Activated T-cell treated with anti-CD3 and anti-CD28 coated beads, Interleukin-2, amount 50 U/mL, for 72 hours (primary cell): ENCODE data around the gene STYXL1. TPM values are rescaled to one million over a fixed set of nuclear protein-coding genes. Genes with fewer than 3 reads are reported as not detected.

Experiments
- ATAC-seq, 2 donors: fragments of 150-1000 bp; cut with Tn5 transposase; replicated peaks in 1 of 2; 2 replicates each; pipeline ENCODE4 v1.10.0; 2021; ENCODE audit warnings: moderate library complexity in 2 of 2, mild to moderate bottlenecking in 1 of 2
- DNase-seq, 2 donors: peaks; one replicate each; pipeline ENCODE4 v3.0.0; 2021 to 2022; ENCODE audit warnings: mixed read lengths in 1 of 2
- H3K27ac Mint-ChIP-seq: one replicate; pipeline ENCODE4 v1.8.0; 2022; ENCODE audit warnings: mild to moderate bottlenecking, moderate library complexity, mixed read lengths
- H3K27me3 Mint-ChIP-seq: one replicate; pipeline ENCODE4 v1.8.0; 2022; ENCODE audit warnings: low read depth, mixed read lengths
- H3K36me3 Mint-ChIP-seq, 2 donors: one replicate each; pipeline ENCODE4 v1.8.0; 2022; ENCODE audit warnings: mixed read lengths in 2 of 2, mild to moderate bottlenecking in 1 of 2; ENCODE audit not compliant: insufficient read depth in 2 of 2
- H3K4me1 Mint-ChIP-seq: one replicate; pipeline ENCODE4 v1.8.0; 2022; ENCODE audit warnings: low read depth, mixed read lengths
- H3K4me3 Mint-ChIP-seq, 2 donors: one replicate each; pipeline ENCODE4 v1.8.0; 2022; ENCODE audit warnings: mild to moderate bottlenecking in 2 of 2, mixed read lengths in 2 of 2, moderate library complexity in 2 of 2
- H3K9me3 Mint-ChIP-seq, 2 donors: one replicate each; pipeline ENCODE4 v1.8.0; 2022; ENCODE audit warnings: mixed read lengths in 2 of 2
- total RNA-seq, 2 donors: library from RNA; stranded (reverse); gene quantifications; one replicate each; pipeline ENCODE4 v1.2.3, GENCODE V29; 2022

STYXL1 gene
- total RNA-seq, 2 donors from 2014 or later = 52.0 to 54.6 TPM

DNA sequence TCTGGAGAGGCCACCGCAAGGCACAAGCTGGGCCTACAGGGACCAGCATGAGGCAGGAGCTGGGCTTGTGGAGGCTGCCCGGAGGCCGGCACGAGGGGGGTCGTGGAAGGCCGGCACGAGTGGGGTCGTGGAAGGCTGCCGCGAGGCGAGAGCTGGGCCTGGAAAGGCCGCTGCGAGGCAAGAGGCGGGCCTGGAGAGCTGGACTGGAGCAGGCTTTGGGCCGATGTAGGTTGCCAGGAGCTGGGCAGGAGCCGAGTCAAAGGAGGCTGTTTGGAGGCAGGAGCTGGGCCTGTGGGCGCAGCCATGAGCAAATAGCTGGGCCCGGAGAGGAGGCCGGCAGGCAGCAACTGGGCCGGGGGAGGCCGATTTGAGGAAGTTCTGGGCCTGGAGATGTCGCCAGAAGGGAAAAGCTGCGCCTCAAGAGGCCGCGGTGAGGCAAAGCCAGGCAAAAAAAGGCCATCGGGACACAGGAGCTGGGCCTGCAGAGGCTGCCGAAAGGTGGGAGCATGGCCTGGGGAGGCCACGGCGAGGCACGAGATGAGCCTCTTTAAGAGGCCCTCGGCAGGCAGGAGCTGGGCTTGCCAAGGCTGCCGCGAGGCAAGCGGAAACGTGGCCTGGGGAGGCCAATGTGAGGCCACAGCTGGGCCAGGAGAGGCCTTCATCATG, 26.6 kb upstream of the STYXL1 start:
- Mint-ChIP-seq H3K4me3 (no peak overlapping the region), H3K9me3 (peaks cover 0 to 2% of the 10 kb centered on the region in 2 donors), H3K27me3 (no peaks in the 10 kb centered on the region), H3K36me3 (peaks cover 0 to 2% of the 10 kb centered on the region in 2 donors), H3K27ac (no peak overlapping the region), H3K4me1 (peaks cover 10% of the 10 kb centered on the region)
- ATAC-seq (no peak), DNase-seq (no peak)

DNA sequence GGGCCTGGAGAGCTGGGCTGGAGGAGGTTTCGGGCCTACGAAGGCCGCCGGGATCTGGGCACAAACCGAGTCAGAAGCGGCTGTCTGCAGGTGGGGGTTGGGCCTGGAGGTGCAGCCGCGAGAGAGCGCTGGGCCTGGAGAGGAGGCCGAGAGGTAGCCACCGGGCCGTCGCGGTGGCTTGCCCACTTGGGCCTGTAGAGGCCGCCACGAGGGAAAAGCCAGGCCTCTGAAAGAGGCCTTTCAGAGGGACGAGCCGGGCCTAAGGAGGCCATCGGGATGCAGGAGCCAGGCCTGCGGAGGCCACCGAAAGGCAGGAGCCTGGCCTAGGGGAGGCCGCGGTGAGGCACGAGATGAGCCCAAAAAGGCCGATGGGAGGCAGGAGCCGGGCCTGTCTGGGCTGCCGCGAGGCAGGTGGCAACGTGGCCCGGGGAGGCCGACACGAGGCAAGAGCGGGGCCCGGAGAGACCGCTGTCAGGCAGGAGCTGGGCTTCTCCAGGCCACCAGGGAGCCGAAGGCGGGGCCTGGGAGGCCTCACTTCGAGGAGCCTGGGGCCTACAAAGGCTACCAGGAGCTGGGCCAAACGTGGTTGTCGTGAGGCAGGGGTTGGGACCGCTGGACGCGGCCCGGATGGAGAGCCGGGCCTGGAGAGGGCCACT, 25.7 kb upstream of the STYXL1 start:
- DNase-seq (no peak), ATAC-seq (no peak)
- Mint-ChIP-seq H3K4me3 (no peak overlapping the region), H3K27ac (no peak overlapping the region), H3K9me3 (peaks cover 0 to 2% of the 10 kb centered on the region in 2 donors), H3K36me3 (peaks cover 0 to 2% of the 10 kb centered on the region in 2 donors), H3K4me1 (peaks cover 10% of the 10 kb centered on the region), H3K27me3 (no peaks in the 10 kb centered on the region)

DNA sequence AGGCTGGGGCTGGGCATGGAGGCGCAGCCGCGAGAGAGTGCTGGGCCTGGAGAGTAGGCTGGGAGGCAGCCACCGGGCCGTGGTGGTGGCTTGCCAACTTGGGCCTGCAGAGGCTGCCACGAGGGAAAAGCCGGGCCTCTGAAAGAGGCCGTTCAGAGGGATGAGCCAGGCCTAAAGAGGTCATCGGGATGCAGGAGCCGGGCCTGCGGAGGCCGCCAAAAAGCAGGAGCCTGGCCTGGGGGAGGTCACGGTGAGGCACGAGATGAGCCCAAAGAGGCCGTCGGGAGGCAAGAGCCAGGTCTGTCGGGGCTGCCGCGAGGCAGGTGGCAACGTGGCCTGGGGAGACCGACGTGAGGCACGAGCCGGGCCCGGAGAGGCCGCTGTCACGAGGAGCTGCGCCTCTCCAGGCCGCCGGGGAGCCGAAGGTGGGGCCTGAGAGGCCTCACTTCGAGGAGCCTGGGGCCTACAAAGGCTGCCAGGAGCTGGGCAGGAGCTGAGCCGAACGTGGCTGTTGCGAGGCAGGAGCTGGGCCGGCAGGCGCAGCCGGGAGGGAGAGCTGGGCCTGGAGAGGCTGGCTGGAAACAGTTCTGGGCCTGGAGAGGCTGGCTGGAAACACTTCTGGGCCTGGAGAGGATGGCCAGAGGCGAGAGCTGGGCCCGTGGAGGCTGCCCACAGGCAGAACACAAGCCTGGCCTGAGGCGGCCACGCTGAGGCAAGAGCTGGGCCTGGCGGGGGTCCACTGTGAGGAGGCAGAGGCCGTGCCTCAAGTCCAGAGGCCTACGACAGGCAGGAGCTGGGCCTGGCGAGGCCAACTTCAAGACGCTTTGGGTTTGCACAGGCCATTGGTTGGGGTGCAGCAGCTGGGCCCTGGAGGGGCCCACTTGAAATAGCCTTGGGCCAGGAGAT, 24.7 kb upstream of the STYXL1 start:
- H3K27ac Mint-ChIP-seq = no peak overlapping the region
- DNase-seq (no peak), ATAC-seq (no peak)
- H3K4me3 Mint-ChIP-seq = no peak overlapping the region
- peaks cover 6% of the 10 kb centered on the region for H3K4me1 Mint-ChIP-seq
- H3K36me3 Mint-ChIP-seq = peaks cover 0 to 2% of the 10 kb centered on the region in 2 donors
- no peaks in the 10 kb centered on the region for H3K27me3 Mint-ChIP-seq
- H3K9me3 Mint-ChIP-seq = peaks cover 0 to 2% of the 10 kb centered on the region in 2 donors

DNA sequence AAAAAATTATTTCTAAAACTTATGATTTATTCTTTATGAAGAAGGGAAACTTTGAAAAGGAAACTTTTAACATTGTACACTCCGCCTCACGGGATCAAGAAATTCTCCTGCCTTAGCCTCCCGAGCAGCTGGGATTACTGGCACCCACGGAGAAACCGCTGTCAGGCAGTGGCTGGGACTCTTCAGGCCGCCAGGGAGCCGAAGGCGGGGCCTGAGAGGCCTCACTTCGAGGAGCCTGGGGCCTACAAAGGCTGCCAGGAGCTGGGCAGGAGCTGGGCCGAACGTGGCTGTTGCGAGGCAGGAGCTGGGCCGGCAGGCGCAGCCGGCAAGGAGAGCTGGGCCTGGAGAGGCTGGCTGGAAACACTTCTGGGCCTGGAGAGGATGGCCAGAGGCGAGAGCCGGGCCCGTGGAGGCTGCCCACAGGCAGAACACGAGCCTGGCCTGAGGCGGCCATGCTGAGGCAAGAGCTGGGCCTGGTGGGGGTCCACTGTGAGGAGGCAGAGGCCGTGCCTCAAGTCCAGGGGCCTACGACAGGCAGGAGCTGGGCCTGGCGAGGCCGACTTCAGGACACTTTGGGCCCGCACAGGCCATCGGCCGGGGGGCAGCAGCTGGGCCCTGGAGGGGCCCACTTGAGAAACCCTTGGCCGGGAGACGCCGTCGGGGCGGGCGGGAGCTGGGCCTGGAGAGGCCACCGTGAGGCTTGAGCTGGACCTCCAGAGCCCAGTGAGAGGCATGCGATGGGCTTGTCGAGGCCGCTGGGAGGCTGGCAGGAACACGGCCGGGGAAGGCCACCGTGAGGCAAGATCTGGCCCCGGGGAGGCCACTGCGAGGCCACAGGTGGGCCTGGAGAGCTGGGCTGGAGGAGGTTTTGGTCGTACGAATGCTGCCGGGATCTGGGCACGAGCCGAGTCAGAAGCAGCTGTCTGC, 23.8 kb upstream of the STYXL1 start:
- Mint-ChIP-seq H3K27ac (no peak overlapping the region), H3K36me3 (peaks cover 2 to 5% of the 10 kb centered on the region in 2 donors), H3K4me1 (no peaks in the 10 kb centered on the region), H3K9me3 (peaks cover 0 to 2% of the 10 kb centered on the region in 2 donors), H3K4me3 (no peak overlapping the region), H3K27me3 (no peaks in the 10 kb centered on the region)
- ATAC-seq (no peak), DNase-seq (no peak)

DNA sequence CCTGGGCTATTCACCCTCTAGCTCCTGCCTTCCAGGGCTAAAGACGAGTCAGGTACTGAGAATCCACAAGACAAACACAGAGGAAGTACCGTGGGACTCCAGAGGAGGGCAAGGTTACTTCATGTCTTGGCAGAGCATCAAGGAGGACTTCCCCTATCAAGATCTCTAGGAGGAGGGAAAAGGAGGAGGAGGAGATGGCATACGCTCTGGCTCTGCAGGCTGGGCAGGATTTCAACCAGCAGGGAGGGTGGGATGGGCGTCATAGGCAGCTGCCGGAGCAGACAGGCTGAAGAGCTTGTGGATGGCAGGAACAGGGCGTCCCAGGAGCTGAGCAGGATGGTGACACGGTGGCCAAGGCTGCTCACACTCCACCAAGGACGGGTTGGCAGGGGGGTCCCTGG, 21.4 kb upstream of the STYXL1 start:
- no peak overlapping the region for H3K4me3 Mint-ChIP-seq
- no peak for ATAC-seq
- no peak overlapping the region for H3K27ac Mint-ChIP-seq
- H3K4me1 Mint-ChIP-seq = no peaks in the 10 kb centered on the region
- H3K27me3 Mint-ChIP-seq = no peaks in the 10 kb centered on the region
- peaks cover 3 to 17% of the 10 kb centered on the region in 2 donors for H3K36me3 Mint-ChIP-seq
- no peaks in the 10 kb centered on the region for H3K9me3 Mint-ChIP-seq
- DNase-seq = no peak

DNA sequence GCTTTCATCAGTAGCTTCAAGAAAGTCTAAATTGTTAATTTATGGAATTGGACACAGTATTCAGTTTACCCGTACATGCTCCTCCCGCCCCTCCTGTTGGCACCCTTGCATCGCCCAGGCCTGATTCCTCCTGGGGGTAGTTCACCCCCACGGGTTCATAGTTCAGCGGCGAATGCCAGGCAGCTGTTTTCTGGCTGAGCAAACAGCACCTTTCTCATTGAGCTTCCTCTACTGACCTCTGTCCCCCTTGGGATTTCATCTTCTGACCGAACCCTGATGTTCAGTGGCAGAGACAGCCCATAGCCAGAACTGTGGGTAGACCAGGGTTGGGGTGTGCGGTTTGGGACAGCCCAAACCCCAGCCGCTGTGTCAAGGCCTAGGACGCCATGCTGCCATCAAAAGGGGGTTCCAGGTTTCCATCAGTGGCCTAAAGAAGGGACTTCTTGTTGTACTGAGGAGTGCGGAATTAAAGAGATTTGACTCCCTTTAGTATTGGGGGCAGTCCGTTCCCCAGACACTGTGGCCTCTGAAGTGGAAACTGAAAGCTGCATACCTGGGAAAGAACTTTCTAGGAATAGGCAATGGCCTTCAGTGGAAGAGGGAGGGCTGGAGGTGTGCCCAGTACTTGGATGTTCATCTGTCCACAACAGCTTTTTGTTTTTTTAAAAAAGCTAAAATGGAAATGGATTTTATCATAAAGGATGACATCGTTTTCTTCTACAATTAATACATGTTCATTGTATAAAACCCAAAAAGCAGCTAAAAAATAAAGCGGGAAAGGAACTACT, 19.1 kb upstream of the STYXL1 start:
- H3K9me3 Mint-ChIP-seq = no peaks in the 10 kb centered on the region
- ATAC-seq = no peak
- H3K4me3 Mint-ChIP-seq = no peak overlapping the region
- no peaks in the 10 kb centered on the region for H3K27me3 Mint-ChIP-seq
- no peak for DNase-seq
- no peak overlapping the region for H3K27ac Mint-ChIP-seq
- peaks cover 1 to 27% of the 10 kb centered on the region in 2 donors for H3K36me3 Mint-ChIP-seq
- no peaks in the 10 kb centered on the region for H3K4me1 Mint-ChIP-seq

DNA sequence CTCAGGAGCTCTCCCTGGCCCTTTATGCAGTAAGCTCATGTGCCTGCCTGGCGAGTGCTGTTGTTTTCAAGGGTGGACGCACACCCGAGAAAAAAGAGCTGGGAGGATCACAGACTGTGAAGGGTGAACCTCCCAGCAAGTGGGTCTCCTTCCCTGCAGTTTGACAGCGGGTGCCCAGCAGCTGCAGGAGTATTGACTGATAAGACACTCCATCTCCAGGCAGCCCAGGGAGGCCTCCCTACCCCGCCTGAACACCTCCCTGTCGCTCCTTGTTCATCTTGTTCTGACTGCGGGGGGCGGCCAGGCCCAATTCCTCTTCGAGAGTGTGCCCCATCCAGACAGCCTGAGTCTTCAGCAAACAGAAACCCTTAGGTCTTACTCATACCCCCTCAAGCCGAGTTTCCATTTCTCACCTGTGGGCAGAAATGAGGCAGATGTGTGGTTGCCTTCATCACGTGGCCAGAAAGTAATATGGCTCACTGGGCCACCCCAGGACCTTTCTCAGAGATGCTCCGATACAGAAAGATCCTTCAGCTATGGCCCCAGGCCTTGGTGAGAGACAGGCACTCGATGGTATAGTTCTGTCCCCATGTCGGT, 17.3 kb upstream of the STYXL1 start:
- ATAC-seq = peak; percentile 83 to 89
- Mint-ChIP-seq H3K36me3 (peaks cover 1 to 31% of the 10 kb centered on the region in 2 donors), H3K4me1 (no peaks in the 10 kb centered on the region)

DNA sequence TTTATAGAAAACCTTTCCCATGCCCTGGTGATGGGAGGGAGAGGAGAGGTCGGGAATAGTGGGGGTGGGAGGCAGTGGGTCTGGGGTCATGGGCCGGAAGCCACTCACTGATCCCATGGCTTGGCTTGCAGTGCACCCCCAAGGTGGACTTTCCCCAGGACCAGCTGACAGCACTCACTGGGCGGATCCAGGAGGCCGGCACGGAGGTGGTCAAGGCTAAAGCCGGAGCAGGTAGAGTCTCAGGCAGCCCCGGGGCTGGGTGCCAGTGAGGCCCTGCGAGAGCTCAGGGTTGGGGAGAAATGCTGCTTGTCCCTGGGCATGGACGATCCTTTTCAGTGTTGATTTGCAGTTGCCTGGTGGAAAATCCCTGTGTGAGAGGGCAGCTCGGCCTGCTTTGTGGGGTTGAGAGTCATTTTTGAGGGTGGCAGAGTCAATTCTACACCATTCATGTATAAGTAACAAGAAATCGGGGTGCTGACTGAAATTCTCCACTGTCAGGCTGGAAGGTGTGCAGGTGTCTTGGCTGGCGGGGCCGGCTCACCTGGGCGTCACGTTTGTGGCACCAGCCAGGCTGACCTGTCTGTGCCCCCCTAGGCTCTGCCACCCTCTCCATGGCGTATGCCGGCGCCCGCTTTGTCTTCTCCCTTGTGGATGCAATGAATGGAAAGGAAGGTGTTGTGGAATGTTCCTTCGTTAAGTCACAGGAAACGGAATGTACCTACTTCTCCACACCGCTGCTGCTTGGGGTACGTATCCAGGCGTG, 16.6 kb upstream of the STYXL1 start:
- no peak for ATAC-seq
- Mint-ChIP-seq H3K27me3 (no peaks in the 10 kb centered on the region), H3K27ac (no peak overlapping the region), H3K4me1 (no peaks in the 10 kb centered on the region), H3K4me3 (no peak overlapping the region), H3K36me3 (peaks cover 1 to 31% of the 10 kb centered on the region in 2 donors), H3K9me3 (no peaks in the 10 kb centered on the region)
- DNase-seq = no peak

More for the DNA sequence above, 17.3 kb upstream of the STYXL1 start:
- peak overlapping the region; percentile 34 for H3K27ac Mint-ChIP-seq
- DNase-seq = peak; percentile 16
- no peaks in the 10 kb centered on the region for H3K27me3 Mint-ChIP-seq
- no peak overlapping the region for H3K4me3 Mint-ChIP-seq
- no peaks in the 10 kb centered on the region for H3K9me3 Mint-ChIP-seq

DNA sequence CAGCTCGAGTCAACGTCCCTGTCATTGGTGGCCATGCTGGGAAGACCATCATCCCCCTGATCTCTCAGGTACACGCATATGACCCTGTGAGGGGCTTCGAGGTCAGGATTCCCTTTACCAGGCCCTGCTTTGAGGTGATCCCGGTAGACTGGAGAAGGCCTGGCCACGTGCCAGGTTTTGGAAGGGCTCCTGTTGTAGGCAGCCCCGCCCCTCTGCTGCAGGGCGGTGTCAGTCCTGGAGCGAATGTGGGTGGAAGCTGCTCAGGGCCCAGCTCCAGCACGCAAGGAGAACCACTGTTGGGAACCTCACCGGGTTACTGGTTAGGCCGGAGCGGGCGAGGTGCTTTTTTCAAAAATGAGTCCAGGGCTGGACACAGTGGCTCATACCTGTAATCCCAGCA, 15.7 kb upstream of the STYXL1 start:
- H3K27me3 Mint-ChIP-seq = no peaks in the 10 kb centered on the region
- no peak overlapping the region for H3K4me3 Mint-ChIP-seq
- no peaks in the 10 kb centered on the region for H3K4me1 Mint-ChIP-seq
- no peak overlapping the region for H3K27ac Mint-ChIP-seq
- H3K36me3 Mint-ChIP-seq = peaks cover 1 to 34% of the 10 kb centered on the region in 2 donors
- DNase-seq (no peak), ATAC-seq (no peak)
- H3K9me3 Mint-ChIP-seq = no peaks in the 10 kb centered on the region

DNA sequence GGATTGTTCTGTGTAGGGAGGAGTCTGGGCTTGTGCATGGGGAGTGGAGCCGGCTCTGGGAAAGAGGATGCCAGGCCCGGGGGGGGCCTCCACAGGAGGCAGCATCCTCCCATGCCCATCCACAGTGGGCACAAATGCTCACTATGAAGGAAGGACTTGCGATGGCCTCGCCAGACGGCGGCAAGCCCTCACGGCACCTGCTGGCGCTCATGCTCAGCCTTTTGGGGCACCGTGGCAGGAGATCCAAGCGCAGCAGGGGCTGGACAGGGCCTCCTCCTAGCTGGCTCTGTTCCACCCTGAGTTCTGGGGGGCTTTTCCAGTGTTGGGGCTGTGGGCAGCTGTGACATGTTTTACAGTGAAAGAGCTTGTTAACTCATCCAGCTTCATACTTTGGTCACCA, 15.3 kb upstream of the STYXL1 start:
- no peaks in the 10 kb centered on the region for H3K27me3 Mint-ChIP-seq
- H3K9me3 Mint-ChIP-seq = no peaks in the 10 kb centered on the region
- DNase-seq (no peak), ATAC-seq (no peak)
- peaks cover 1 to 34% of the 10 kb centered on the region in 2 donors for H3K36me3 Mint-ChIP-seq
- no peaks in the 10 kb centered on the region for H3K4me1 Mint-ChIP-seq
- peak overlapping the region; percentile 43 for H3K27ac Mint-ChIP-seq
- no peak overlapping the region for H3K4me3 Mint-ChIP-seq

DNA sequence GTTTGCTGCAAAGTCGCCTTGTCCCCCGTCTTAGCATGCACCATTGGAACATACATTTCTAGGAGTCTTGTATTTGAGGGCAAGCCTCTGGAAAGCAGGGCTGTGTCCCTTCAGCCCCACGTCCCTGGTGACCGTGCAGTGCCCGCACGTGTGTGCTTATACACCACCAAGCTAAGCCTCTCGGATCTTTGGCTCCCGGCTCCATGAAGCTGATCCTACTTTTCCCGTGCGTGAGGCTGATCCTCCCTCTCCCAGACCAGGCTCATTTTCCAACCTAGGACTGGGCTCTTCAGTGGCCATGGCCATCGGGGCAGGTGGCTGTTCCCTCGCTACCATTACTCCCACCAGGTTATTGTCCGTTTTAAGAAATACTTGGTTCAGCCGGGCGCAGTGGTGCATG, 14.5 kb upstream of the STYXL1 start:
- no peaks in the 10 kb centered on the region for H3K9me3 Mint-ChIP-seq
- H3K27ac Mint-ChIP-seq = no peak overlapping the region
- ATAC-seq (no peak), DNase-seq (no peak)
- no peak overlapping the region for H3K4me3 Mint-ChIP-seq
- no peaks in the 10 kb centered on the region for H3K27me3 Mint-ChIP-seq
- H3K36me3 Mint-ChIP-seq = peaks cover 3 to 38% of the 10 kb centered on the region in 2 donors
- H3K4me1 Mint-ChIP-seq = no peaks in the 10 kb centered on the region
